ENCODE measurements around the gene SLC20A1.
"Not testable (repeated sequence)": the region's sequence is repeated elsewhere in the genome, so short reads cannot be mapped to it uniquely, and the experiment has no call there.

DNA sequence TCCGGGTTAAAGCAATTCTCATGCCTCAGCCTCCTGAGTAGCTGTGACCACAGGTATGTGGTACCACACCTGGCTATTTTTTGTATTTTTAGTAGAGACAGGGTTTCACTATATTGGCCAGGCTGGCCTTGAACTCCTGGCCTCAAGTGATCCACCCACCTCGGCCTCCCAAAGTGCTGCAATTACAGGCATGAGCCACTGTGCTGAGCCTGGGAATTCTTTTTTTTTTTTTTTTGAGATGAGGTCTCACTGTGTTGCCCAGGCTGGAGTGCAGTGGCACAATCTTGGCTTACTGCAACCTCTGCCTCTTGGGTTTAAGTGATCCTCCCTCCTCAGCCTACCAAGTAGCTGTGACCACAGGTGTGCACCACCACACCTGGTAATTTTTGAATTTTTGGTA is 29.9 kb upstream of the SLC20A1 start:
- TF ChIP-seq, protein P1, sequence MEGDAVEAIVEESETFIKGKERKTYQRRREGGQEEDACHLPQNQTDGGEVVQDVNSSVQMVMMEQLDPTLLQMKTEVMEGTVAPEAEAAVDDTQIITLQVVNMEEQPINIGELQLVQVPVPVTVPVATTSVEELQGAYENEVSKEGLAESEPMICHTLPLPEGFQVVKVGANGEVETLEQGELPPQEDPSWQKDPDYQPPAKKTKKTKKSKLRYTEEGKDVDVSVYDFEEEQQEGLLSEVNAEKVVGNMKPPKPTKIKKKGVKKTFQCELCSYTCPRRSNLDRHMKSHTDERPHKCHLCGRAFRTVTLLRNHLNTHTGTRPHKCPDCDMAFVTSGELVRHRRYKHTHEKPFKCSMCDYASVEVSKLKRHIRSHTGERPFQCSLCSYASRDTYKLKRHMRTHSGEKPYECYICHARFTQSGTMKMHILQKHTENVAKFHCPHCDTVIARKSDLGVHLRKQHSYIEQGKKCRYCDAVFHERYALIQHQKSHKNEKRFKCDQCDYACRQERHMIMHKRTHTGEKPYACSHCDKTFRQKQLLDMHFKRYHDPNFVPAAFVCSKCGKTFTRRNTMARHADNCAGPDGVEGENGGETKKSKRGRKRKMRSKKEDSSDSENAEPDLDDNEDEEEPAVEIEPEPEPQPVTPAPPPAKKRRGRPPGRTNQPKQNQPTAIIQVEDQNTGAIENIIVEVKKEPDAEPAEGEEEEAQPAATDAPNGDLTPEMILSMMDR (IDR thresholded peaks at IDR 0.05), result not testable (repeated sequence)
- TF ChIP-seq POLR2A (IDR thresholded peaks at IDR 0.05), result not testable (repeated sequence)

Measured in thyroid gland (tissue), 4 donors.